M059J (cell line): Measurements from ENCODE around the gene EMC8. TPM values are rescaled to one million over a fixed set of nuclear protein-coding genes. Genes with fewer than 3 reads are reported as not detected.

Experiments
- DNase-seq: peaks from one replicate; pipeline ENCODE4 v3.0.0-alpha.2; 2012; ENCODE audit warnings: low read depth
- total RNA-seq: library from RNA; depleted of rRNA; stranded (reverse); fragments of >200 nt; shearing (Covaris generic); gene quantifications from 2 replicates; pipeline ENCODE4 v1.2.3, GENCODE V29; 2014

The EMC8 gene
- total RNA-seq, 1 experiment from 2014 or later: 58.2 TPM

DNA sequence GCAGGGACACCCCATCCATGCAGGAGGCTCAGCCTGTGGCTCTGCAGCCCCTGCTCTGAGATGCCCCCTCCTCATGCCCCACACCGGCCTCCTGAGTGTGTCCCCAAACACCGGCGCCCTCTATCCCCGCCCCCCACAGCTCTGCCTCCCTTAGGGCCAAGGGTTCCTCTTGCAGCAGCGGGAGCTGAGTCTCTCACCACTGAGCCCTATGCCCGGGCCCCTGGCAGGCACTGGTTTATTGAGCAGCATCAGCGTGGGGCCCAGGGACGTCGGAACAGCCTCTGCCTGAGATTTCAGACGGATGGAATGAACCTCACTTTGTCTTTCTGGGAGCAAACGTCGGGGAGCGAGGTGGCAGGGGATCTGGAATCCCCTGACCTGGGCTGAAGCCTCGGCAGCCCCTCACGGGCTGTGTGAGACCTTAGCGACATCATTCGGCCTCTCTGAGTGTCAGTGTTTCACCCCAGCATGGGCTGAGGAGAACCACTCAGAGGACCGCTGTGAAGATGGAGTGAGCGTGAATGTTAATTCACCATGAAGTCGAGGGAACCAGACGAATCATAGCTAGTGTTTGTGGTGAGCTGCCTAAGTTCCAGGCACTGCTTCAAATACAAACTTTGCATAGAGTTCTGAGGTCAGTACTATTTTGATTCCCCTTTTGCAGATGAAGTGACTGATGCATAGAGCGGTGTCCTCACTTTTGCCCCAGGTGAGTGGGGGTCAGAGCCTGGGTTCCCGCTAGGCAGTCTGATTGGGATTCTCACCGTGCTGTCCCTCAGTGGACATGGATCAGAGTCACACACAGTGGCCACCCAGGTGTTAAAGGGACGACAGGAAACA is 43.2 kb downstream of the EMC8 start:
- peak; percentile 45 for DNase-seq

DNA sequence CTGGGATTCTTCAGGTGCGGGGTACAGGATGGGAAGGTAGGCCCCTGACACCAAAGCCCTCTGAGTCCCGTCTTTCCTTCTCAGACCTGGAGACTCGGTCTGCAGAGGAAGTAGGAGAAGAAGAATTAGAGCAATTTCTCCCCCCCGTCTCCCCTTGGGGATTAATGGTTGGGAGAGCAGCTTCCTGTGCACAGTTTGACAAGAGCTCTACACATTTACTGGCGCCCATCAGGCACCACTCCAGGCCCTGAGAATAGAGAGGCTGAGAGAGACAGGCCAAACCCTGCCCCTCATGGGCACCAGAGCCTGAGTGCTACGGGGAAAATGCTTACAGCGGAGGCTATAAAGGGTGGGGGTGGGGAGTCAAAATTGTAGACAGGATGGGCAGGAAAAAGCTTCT is 44.9 kb downstream of the EMC8 start:
- no peak for DNase-seq

- no peak for DNase-seq
Observed at GRCh38 chr16:85753976-85754375, 45.4 kb downstream of the EMC8 start.

DNA sequence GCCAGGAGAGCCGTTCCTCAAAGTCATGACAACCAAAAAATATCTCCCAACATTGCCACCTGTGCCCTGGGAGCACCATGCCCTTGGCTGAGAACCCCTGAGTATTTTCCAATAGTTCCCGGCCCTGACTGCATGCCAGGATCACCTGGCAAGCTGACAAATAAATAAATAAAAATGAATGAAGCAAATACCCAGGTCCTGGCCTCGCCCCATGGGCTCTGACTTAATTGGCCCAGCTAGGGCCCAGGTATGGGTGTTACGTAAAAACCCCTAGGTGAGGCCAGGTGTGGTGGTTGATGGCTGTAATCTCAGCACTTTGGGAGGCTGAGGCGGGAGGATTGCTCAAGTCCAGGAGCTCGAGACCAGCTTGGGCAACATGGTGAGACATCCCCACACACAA is 45.8 kb downstream of the EMC8 start:
- no peak for DNase-seq

DNA sequence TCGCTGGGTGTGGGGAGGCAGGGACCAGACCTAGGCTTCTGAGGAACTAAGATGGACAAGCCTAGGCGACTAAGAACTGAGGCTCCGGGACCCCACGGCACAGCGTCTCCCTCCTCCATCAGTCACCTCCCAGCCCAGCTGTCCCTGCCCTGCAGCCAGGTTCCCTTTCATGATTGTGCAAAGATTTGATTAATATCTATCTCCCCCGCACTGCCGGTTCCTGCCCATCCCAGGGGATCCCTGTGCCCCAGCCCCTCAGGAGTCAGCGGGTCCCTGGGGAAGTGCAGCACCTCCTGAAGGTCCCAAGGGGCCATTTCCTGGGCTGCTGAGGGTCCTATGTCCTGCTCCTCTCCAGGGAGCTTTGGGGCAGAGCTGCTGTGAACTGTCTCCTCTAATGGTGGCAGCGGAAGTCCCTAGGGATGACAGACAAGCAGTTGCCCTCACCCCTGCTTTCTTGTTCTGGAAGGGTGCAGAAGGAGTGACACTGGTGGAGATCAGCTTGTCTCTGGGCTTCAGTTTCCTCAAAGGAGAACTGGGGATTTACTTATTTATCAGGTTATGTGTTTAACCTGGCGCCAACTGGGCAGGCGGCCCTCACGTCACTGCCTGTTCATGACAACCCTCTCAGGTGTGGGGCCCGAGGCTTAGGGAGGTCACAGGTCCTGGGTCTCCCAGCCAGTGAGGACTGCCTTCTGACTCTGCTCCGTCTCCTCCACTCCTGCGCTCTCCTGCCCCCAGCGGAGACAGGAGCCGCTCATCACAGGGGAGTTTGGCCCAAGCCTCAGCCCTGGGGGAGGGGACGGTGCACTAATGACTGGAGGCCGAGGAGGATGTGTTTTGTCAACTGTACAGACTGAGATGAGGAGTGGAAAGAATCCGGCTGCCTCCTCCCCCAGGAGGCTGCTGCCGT is 46.6 kb downstream of the EMC8 start:
- no peak for DNase-seq

GRCh38 chr16:85751698-85752501 is 47.4 kb downstream of the EMC8 start:
- DNase-seq: no peak

GRCh38 chr16:85750827-85751697 is 48.3 kb downstream of the EMC8 start, which contains the start of gene C16orf74:
Gene C16orf74 (minus strand): TSS chr16:85751096. CDS start chr16:85735217, 15,879 bp downstream.
- peak; percentile 46 for DNase-seq

DNA sequence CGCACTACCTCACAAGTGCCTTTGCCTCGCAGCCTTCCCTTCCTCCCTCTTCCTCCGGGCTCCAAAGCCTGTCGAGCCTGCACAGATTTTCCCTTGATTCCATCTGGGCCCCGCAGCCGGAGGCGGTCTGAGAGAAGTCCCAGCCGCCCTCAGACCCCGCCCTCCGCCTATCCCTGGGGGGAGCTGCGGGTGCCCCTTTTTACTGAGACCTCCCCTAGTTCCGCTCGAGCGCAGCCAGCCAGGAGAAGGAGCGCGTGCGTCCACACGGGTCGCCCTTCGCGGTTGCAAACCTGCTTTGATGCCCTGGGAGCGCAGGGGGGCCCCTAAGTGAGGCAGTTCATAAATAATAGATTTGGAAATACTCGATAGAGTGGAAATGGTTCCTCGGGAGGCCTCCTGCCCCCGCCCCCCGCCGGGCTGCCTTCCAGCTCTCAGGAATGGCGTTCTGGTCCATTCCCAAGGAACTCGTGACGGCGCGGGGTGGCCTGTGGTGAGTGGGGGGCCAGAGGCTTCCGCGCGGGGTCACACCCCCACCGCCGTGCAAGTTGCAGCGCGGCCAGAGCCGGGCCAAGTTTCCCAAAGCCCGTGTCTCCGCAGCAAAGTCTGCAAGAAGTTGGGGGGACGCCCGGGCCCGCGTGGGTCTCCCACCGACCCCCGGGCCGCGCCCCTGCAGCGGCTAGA is 49.1 kb downstream of the EMC8 start:
- no peak for DNase-seq

- DNase-seq: no peak
Observed at GRCh38 chr16:85749771-85750145, 49.6 kb downstream of the EMC8 start.

GRCh38 chr16:85746460-85747215 is 52.7 kb downstream of the EMC8 start:
- peak; percentile 68 for DNase-seq

GRCh38 chr16:85738923-85739715 is 60.2 kb downstream of the EMC8 start:
- no peak for DNase-seq

- no peak for DNase-seq
Observed at GRCh38 chr16:85736921-85737320, 62.4 kb downstream of the EMC8 start.

- DNase-seq: no peak
Observed at GRCh38 chr16:85735946-85736345, 63.4 kb downstream of the EMC8 start.

DNA sequence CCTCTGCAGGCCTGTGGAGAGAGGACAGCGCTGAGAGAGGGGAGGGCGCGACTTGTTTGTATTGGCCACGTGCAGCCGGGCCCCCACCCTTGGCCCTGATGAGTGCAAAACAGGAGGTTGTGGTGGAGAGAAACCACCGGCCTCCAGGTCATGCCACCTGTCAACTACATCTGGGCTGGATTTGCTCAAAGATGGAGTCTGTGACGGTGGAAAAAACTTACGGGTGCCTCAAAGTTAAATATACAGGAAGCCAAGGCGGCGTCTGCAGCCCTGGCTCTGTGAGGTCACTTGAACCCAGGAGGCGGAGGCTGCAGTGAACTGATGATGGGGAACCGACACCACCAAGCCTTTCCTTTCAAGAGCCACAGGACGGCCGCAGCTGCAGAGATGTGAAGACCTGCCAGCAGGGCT is 64.1 kb downstream of the EMC8 start:
- DNase-seq: no peak

- no peak for DNase-seq
Observed at GRCh38 chr16:85734311-85735017, 64.9 kb downstream of the EMC8 start.

GRCh38 chr16:85733839-85734170 is 65.5 kb downstream of the EMC8 start:
- DNase-seq: no peak

DNA sequence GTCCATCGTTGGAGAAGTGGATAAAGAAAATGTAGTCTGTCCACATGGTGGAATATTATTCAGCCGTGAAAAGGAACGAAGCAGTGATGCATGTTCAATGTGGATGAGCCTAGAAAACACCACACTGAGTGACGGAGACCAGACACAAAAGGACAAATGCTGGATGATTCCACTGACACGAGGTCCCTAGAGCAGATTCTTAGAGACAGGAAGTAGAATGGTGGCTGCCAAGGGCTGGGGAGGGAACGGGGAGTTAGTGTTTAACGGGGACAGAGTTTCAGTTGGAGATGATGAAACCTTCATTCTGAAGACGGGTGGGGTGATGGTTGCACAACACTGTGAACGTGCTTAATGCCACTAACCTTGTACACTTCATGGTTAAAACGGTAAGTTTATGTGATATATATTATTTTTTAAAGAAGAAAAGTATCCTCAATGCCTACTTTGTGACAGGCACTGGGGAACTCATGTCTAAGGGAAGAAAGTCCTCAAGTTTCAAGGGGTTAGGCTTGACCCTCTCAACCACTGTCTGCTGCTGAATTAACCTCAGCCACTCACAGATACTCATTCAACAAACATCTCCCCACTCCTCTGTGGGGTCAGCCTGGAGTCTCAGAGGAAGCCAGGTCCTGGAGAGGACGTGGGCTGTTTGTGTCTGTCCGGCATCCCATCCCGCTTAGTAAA is 66.0 kb downstream of the EMC8 start:
- DNase-seq: no peak

GRCh38 chr16:85731179-85731578 is 68.2 kb downstream of the EMC8 start:
- DNase-seq: no peak
